Measurements from ENCODE around the gene SHROOM4.

DNA sequence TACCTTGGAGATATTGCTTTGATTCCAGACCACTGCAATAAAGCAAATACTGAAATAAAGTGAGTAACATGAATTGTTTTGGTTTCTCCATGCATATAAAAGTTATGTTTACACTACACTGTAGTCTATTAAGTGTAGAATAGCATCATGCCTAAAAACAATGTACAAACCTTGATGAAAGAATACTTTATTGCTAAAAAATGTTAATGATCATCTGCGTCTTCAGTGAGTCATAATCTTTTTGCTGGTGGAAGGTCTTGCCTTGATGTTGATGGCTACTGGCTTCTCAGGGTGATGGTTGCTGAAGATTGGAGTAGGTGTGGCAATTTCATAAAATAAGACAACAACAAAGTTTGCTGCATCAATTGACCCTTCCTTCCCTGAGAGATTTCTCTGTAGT, 145.1 kb downstream of the SHROOM4 start:
- TF ChIP-seq POLR2A (IDR thresholded peaks at IDR 0.05) = no peak
- TF ChIP-seq, protein P1, sequence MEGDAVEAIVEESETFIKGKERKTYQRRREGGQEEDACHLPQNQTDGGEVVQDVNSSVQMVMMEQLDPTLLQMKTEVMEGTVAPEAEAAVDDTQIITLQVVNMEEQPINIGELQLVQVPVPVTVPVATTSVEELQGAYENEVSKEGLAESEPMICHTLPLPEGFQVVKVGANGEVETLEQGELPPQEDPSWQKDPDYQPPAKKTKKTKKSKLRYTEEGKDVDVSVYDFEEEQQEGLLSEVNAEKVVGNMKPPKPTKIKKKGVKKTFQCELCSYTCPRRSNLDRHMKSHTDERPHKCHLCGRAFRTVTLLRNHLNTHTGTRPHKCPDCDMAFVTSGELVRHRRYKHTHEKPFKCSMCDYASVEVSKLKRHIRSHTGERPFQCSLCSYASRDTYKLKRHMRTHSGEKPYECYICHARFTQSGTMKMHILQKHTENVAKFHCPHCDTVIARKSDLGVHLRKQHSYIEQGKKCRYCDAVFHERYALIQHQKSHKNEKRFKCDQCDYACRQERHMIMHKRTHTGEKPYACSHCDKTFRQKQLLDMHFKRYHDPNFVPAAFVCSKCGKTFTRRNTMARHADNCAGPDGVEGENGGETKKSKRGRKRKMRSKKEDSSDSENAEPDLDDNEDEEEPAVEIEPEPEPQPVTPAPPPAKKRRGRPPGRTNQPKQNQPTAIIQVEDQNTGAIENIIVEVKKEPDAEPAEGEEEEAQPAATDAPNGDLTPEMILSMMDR (IDR thresholded peaks at IDR 0.05) = no peak

All from lower leg skin (tissue), 3 donors.